Pancreas (tissue), 10 donors: ENCODE measurements around the gene LRRC75A. TPM values are rescaled to one million over a fixed set of nuclear protein-coding genes. Genes with fewer than 3 reads are reported as not detected.
A peak's percentile ranks its signal among the peaks of the same experiment; 100 is the strongest.

Experiments used
- ATAC-seq, 4 donors: fragments of 200-7000 bp; cut with Tn5 transposase; one replicate each; pipeline versions ENCODE4 v1.8.0 to v1.9.1; 2020; ENCODE audit warnings: mild to moderate bottlenecking in 4 of 4, moderate library complexity in 4 of 4
- DNase-seq, 6 donors: peaks; one replicate each; pipeline ENCODE4 v3.0.0-alpha.2; 2020
- FAIRE-seq: peaks from 2 replicates; lab custom pipeline; 2012; peaks lifted over from hg19 to GRCh38; lab: Jason Lieb, UNC
- H3K27ac ChIP-seq, 4 donors: fragments of 200-600 bp; sonication (generic); 1 replicate in 3 of 4; 2 replicates in 1 of 4; pipeline versions ENCODE4 v1.5.0 to v1.8.0; 2020
- H3K27me3 ChIP-seq, 4 donors: fragments of 200-600 bp; one replicate each; pipeline ENCODE4 v1.8.0; 2021
- H3K36me3 ChIP-seq, 3 donors: fragments of 200-600 bp; sonication (generic) in 1 of 3; one replicate each; pipeline versions ENCODE4 v1.5.0 to v1.8.0; 2020 to 2021
- H3K4me1 ChIP-seq, 3 donors: fragments of 200-600 bp; one replicate each; pipeline ENCODE4 v1.8.0; 2021
- H3K4me3 ChIP-seq, 4 donors: fragments of 200-600 bp; sonication (generic) in 2 of 4; one replicate each; pipeline versions ENCODE4 v1.5.0 to v1.8.0; 2020 to 2021
- H3K9me3 ChIP-seq, 4 donors: fragments of 200-600 bp; one replicate each; pipeline ENCODE4 v1.8.0; 2021
- WGBS, 2 donors: extraction: QIAGEN DNeasy Blood & Tissue Kit; methylation state at CpG; one replicate each; pipeline ENCODE4 v1.1.7; 2013; 5-methylcytosine and 5-hydroxymethylcytosine counted together
- intact Hi-C, 3 donors: fragments of 100-400 bp; cut with DNase I; formaldehyde crosslinking; loops; one replicate each; pipeline versions ENCODE4 v1.11.1 to v1.14.2; 2022
- polyA plus RNA-seq, 2 donors: library from polyadenylated mRNA; stranded (reverse); fragments of 200-250 nt; gene quantifications; one replicate each; pipeline ENCODE4 v1.2.3, GENCODE V29; 2013
- total RNA-seq, 6 donors: library from RNA; stranded (reverse); fragmentation: NEBNext Ultra II Directional in 4 of 6; extraction: Animal tissue kit (Norgen Biotek cat#: 25700) in 4 of 6; gene quantifications; one replicate each; pipeline versions ENCODE4 v1.2.1 to v1.2.4, GENCODE V29; 2021 to 2023
- TF ChIP-seq, protein P1 (sequence below), 4 donors: fragments of 200-600 bp; sonication (generic) in 3 of 4; IDR thresholded peaks; one replicate each; pipeline versions ENCODE4 v1.5.0 to v1.8.0; 2021; ENCODE audit warnings: antibody characterized with exemption in 4 of 4
- donor health status: healthy with polysubstance abuse.
- donor health status: DM: no; HTN: no; CAD: no; lungs with moderate emphysema.
- donor health status: DM: no; HTN: no; CAD: no.
- donor health status: control.
- donor health status: control.
- donor health status: Bipolar disorder and iron deficiency.
- donor health status: DM: yes; HTN: yes; CAD: no.
- donor health status: DM: no; HTN: no; CAD: no.
- donor health status: DM: no; HTN: no; CAD: no.
- donor health status: DM: yes; HTN: yes; CAD: no.

Gene LRRC75A
- total and polyA plus RNA-seq, 8 donors: 0.95 to 4.0 (median 2.0) TPM

DNA sequence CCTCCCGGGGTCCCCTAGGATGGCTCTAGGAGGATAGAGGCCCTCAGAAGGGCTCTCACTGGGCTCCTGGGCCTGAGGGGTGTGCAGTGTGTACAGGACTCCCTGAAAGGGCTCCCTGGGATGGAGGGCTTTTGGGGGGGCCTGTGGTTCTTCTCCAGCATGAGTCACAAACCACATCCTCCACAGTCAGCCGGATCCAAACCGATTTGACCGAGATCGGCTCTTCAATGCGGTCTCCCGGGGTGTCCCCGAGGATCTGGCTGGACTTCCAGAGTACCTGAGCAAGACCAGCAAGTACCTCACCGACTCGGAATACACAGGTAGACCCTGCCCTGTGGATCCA, 72.1 kb downstream of the LRRC75A start:
- no peak for DNase-seq

DNA sequence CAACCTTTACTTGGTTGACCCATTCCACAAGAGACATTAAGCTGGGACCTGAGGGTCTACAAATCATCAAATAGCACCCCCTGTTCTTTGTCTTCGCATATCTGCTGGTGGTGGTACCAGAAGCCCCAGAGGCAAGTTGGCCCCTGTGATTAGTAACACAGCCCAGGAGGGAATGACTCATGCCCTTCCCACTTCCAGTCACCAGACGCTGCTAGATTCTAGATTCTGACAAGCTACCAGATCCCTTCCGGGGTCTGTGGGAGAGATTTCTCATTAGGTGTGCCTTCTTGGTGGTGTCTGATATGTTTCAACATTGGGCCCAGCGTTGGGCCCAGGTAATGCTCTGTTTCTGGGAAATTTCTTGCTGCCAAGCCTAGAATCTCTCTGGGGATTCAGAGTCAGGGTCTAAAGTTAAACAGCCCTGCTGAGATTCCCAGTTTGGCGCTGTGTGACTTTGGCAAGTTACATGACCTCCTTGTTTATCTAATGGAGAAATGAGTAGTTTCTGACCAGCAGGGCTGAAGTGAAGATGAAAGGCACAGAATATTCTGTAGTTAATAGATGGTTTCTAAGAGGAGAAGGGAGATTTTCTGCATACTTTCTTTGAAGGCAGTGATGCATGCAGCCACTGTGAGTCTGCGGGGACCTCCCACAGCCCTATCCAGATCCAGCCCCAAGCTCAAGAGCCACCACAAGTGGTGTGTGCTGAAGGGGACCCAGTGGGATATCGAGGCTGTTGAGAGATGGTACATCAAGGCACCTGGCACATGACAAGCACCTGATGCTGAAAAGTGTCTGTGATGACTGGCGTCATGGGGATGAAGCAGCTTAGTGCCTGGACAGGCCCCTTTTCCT, 72.7 kb downstream of the LRRC75A start:
- no peaks in the 10 kb centered on the region for H3K27me3 ChIP-seq
- WGBS, 2 donors: 83 to 84% methylated on average over 8 of the region's 8 CpGs
- no peaks in the 10 kb centered on the region for H3K36me3 ChIP-seq
- TF ChIP-seq, protein P1, sequence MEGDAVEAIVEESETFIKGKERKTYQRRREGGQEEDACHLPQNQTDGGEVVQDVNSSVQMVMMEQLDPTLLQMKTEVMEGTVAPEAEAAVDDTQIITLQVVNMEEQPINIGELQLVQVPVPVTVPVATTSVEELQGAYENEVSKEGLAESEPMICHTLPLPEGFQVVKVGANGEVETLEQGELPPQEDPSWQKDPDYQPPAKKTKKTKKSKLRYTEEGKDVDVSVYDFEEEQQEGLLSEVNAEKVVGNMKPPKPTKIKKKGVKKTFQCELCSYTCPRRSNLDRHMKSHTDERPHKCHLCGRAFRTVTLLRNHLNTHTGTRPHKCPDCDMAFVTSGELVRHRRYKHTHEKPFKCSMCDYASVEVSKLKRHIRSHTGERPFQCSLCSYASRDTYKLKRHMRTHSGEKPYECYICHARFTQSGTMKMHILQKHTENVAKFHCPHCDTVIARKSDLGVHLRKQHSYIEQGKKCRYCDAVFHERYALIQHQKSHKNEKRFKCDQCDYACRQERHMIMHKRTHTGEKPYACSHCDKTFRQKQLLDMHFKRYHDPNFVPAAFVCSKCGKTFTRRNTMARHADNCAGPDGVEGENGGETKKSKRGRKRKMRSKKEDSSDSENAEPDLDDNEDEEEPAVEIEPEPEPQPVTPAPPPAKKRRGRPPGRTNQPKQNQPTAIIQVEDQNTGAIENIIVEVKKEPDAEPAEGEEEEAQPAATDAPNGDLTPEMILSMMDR (IDR thresholded peaks at IDR 0.05): no peak
- H3K4me1 ChIP-seq: peaks cover 0 to 7% (median 0%) of the 10 kb centered on the region in 3 donors
- ATAC-seq: peak in 2 of 4 donors; percentile 11 to 36
- intact Hi-C loops: no loop called here
- H3K9me3 ChIP-seq: no peaks in the 10 kb centered on the region
- FAIRE-seq: no peak
- H3K4me3 ChIP-seq: no peak overlapping the region
- H3K27ac ChIP-seq: peak overlapping the region in 1 of 4 donors; percentile 48
- no peak for DNase-seq

More for the DNA sequence above, 72.1 kb downstream of the LRRC75A start:
- ATAC-seq: peak in 1 of 4 donors; percentile 4
- no peak for FAIRE-seq
- H3K4me3 ChIP-seq: no peak overlapping the region
- peaks cover 0 to 7% (median 2%) of the 10 kb centered on the region in 3 donors for H3K4me1 ChIP-seq
- H3K36me3 ChIP-seq: no peaks in the 10 kb centered on the region
- TF ChIP-seq, protein P1 (IDR thresholded peaks at IDR 0.05): no peak
- peak overlapping the region in 1 of 4 donors; percentile 47 for H3K27ac ChIP-seq
- no peaks in the 10 kb centered on the region for H3K9me3 ChIP-seq
- intact Hi-C loops: no loop called here
- 83 to 91% methylated on average over 10 of the region's 10 CpGs for WGBS, 2 donors
- H3K27me3 ChIP-seq: no peaks in the 10 kb centered on the region

DNA sequence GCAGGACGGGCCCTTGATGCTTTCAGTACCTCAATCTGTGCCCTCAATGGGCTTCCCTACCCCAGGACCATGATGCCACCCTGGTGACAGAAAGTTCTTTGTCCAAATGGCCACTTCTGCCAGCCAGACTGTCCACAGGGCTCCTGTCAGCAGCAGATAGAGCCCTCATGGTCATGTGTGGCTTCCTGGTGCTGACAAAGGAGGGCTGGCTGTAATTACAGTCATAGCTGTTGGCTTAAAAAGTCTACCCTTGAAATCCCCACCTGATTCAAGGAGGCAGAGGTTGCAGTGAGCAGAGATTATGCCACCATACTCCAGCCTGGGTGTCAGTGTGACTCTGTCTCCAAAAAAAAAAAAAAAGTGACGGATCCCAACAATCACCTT, 73.3 kb downstream of the LRRC75A start:
- intact Hi-C loops: no loop called here
- no peak for ATAC-seq
- peaks cover 0 to 7% (median 0%) of the 10 kb centered on the region in 3 donors for H3K4me1 ChIP-seq
- no peaks in the 10 kb centered on the region for H3K9me3 ChIP-seq
- no peak for DNase-seq
- H3K27me3 ChIP-seq: no peaks in the 10 kb centered on the region
- TF ChIP-seq, protein P1 (IDR thresholded peaks at IDR 0.05): no peak
- no peak for FAIRE-seq
- no peaks in the 10 kb centered on the region for H3K36me3 ChIP-seq
- H3K27ac ChIP-seq: peak overlapping the region in 1 of 4 donors; percentile 48
- H3K4me3 ChIP-seq: no peak overlapping the region
- WGBS, 2 donors: 48 to 77% methylated on average over 1 to 2 of the region's 2 CpGs

DNA sequence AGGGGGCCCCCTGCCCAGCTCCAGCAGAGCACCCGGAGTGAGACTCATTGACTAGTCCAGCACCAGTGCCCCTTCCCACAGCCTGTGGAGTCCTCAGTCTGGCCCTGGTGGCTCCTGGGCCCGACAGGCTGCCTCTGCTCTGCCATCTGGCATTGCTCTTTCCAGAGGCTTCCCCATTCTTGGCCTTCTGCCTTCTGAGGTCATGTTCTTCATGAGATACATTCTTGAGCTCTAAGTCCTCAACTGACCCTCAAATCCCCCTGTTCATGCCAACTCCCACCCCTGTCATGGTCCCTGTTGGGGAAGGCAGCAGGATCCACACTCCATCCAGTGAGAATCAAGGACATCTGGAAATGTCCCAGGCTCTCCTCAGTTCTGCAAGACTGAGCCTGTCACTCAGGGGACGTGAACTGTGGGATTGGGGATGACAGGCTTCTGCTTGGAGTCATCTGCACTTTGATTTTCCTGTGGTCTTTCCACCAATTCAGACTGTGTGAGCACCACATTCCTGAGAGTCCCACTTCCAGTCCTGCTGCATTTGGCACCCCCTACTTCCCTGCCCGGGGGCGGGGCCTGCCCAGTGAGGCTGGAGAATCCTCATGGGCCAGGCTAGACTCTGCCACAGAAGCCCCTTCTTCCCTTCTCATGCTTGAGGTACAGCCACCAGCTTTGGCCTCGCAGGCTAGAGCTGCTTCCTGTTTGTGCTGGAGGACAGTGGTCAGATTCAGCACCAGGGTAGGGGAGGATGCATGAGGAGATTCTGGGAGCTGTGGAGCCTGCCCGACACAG, 73.9 kb downstream of the LRRC75A start:
- no peaks in the 10 kb centered on the region for H3K36me3 ChIP-seq
- DNase-seq (no peak), FAIRE-seq (no peak), ATAC-seq (no peak)
- peaks cover 0 to 7% (median 0%) of the 10 kb centered on the region in 3 donors for H3K4me1 ChIP-seq
- intact Hi-C loops: no loop called here
- WGBS, 2 donors: 79 to 80% methylated on average over 7 of the region's 7 CpGs
- H3K27ac ChIP-seq: no peak overlapping the region
- H3K9me3 ChIP-seq: no peaks in the 10 kb centered on the region
- H3K4me3 ChIP-seq: no peak overlapping the region
- no peaks in the 10 kb centered on the region for H3K27me3 ChIP-seq
- TF ChIP-seq, protein P1 (IDR thresholded peaks at IDR 0.05): no peak
